ENCODE measurements around the gene NECAB2. TPM values are rescaled to one million over a fixed set of nuclear protein-coding genes. Genes with fewer than 3 reads are reported as not detected.

NECAB2 gene
- total RNA-seq, 2 experiments from 2014 or later, result not detected

DNA sequence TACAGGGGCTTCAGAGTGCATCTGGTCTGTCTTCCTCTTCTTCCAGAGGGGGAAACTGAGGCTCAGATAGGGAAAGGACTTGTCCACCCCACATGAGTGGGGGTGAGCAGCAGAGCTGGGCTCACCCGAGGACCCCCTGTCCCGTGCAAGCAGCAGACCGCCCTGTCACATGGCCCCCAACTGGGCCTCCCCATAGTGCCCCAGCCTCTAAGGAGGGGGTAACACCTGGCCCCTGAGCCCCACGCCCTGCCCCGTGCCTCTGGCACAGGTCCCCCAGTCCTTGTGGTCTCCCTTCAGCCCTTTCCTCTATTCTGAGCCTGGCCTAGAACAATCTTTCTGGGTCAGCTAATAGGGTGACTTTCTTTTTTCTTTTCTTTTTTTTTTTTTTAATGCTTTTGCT lies 6.5 kb upstream of the NECAB2 start:
- Histone ChIP-seq H3K27ac (ENCODE audit: low read depth in 1 of 2, low read length in 2 of 2) (no peak overlapping the region), H3K4me1 (ENCODE audit: insufficient read depth, low read length) (peaks cover 4% of the 10 kb centered on the region), H3K4me3 (ENCODE audit: low read length) (no peak overlapping the region), H3K9me3 (ENCODE audit: control insufficient read depth in 1 of 2, insufficient read depth in 1 of 2, low read length in 2 of 2) (peaks cover 0 to under 1% of the 10 kb centered on the region in 2 experiments), H3K36me3 (ENCODE audit: insufficient read depth, low read length) (no peaks in the 10 kb centered on the region), H3K27me3 (ENCODE audit: control insufficient read depth in 1 of 2, insufficient read depth in 2 of 2, low read length in 2 of 2) (no peaks in the 10 kb centered on the region)
- H3K4me1 Mint-ChIP-seq (ENCODE audit: low read depth), result no peaks in the 10 kb centered on the region
- H3K27ac Mint-ChIP-seq, result no peak overlapping the region
- TF ChIP-seq, protein P1, sequence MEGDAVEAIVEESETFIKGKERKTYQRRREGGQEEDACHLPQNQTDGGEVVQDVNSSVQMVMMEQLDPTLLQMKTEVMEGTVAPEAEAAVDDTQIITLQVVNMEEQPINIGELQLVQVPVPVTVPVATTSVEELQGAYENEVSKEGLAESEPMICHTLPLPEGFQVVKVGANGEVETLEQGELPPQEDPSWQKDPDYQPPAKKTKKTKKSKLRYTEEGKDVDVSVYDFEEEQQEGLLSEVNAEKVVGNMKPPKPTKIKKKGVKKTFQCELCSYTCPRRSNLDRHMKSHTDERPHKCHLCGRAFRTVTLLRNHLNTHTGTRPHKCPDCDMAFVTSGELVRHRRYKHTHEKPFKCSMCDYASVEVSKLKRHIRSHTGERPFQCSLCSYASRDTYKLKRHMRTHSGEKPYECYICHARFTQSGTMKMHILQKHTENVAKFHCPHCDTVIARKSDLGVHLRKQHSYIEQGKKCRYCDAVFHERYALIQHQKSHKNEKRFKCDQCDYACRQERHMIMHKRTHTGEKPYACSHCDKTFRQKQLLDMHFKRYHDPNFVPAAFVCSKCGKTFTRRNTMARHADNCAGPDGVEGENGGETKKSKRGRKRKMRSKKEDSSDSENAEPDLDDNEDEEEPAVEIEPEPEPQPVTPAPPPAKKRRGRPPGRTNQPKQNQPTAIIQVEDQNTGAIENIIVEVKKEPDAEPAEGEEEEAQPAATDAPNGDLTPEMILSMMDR (IDR thresholded peaks at IDR 0.05), result no peak
- ATAC-seq (ENCODE audit: poor library complexity) (no peak), DNase-seq (no peak)
- intact Hi-C loops (cut with DNase I, micrococcal nuclease), result no loop called here
- no peaks in the 10 kb centered on the region for H3K9me3 Mint-ChIP-seq
- no peaks in the 10 kb centered on the region for H3K36me3 Mint-ChIP-seq (ENCODE audit: low read depth)
- POLR2A ChIA-PET, result interaction anchor here (0.6 kb wide), 1 partner anchor 23 kb away, joined by 4 read pairs; no protein-coding TSS in a partner anchor
- CTCF ChIA-PET, result no interaction called here
- H3K27me3 Mint-ChIP-seq, result peaks cover 5% of the 10 kb centered on the region
- no peak overlapping the region for H3K4me3 Mint-ChIP-seq

DNA sequence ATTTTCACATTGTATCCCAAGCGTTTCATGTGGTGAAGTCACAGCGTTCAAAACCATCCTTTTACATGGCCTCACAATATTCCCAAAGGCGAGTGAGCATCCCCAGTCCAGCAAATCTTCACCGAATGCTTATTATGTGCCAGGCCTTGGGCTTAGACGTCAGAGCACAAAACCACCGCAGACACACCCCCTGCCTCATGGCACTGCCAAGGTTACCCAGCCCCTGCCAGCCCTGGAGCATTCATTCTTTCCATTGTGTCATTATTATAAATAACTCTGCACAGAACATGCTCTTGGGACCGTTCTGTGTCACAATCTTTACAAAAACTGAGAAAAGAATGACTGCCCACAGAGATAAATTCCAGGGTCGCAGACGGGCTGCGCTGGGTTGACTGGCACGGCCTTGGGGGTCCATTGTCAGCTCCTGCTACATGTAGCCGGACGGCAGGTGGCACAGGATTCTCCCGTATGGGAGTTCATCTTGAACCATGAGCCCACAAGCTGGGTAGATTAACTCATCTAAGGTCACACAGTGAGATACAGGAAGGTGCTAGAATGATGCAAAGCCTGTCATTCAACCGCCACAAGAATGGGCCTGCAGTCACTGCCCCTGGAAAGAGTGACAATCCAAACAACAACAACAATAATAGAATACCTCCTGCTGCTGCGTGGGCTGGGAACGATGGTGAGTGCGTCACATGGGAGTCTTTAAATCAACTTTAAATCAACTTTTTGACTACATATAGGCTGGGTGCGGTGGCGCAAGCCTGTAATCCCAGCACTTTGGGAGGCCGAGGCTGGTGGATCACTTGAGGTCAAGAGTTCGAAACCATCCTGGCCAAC lies 4.5 kb upstream of the NECAB2 start:
- ATAC-seq (ENCODE audit: poor library complexity) (no peak), DNase-seq (no peak)
- CTCF ChIA-PET, result no interaction called here
- H3K27ac ChIP-seq (ENCODE audit: low read depth in 1 of 2, low read length in 2 of 2), result no peak overlapping the region
- no peak overlapping the region for H3K27ac Mint-ChIP-seq
- H3K27me3 ChIP-seq (ENCODE audit: control insufficient read depth in 1 of 2, insufficient read depth in 2 of 2, low read length in 2 of 2), result peaks cover 0 to 5% of the 10 kb centered on the region in 2 experiments
- H3K9me3 Mint-ChIP-seq, result no peaks in the 10 kb centered on the region
- TF ChIP-seq, protein P1 (IDR thresholded peaks at IDR 0.05), result no peak
- H3K9me3 ChIP-seq (ENCODE audit: control insufficient read depth in 1 of 2, insufficient read depth in 1 of 2, low read length in 2 of 2), result no peaks in the 10 kb centered on the region
- H3K4me1 Mint-ChIP-seq (ENCODE audit: low read depth), result no peaks in the 10 kb centered on the region
- H3K4me1 ChIP-seq (ENCODE audit: insufficient read depth, low read length), result no peaks in the 10 kb centered on the region
- POLR2A ChIA-PET, result no interaction called here
- intact Hi-C loops (cut with DNase I, micrococcal nuclease), result no loop called here
- H3K36me3 ChIP-seq (ENCODE audit: insufficient read depth, low read length), result no peaks in the 10 kb centered on the region
- no peak overlapping the region for H3K4me3 ChIP-seq (ENCODE audit: low read length)
- H3K4me3 Mint-ChIP-seq, result no peak overlapping the region
- no peaks in the 10 kb centered on the region for H3K36me3 Mint-ChIP-seq (ENCODE audit: low read depth)
- H3K27me3 Mint-ChIP-seq, result peaks cover 10% of the 10 kb centered on the region

DNA sequence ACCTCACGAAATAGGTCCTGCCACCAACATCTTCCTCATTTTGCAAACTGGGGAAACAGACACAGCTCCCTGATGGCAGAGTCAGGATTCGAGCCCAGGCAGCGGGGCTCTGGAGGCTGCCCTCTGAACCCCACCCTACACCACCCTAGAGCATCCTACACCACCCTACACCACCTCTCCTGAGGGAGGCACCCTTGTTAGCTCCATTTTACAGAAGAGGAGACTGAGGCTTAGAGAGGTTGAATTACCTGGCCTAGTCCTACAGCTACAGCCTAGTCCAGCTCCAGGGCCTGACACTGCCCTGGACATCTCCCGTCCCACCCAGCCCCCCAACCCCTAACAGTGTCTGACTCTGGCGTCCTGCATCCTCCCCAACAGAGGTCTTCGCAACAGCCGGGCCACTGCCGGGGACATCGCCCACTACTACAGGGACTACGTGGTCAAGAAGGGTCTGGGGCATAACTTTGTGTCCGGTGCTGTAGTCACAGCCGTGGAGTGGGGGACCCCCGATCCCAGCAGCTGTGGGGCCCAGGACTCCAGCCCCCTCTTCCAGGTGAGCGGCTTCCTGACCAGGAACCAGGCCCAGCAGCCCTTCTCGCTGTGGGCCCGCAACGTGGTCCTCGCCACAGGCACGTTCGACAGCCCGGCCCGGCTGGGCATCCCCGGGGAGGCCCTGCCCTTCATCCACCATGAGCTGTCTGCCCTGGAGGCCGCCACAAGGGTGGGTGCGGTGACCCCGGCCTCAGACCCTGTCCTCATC lies 3.2 kb upstream of the NECAB2 start:
- ATAC-seq (ENCODE audit: poor library complexity), result no peak
- TF ChIP-seq, protein P1 (IDR thresholded peaks at IDR 0.05), result no peak
- peaks cover 17% of the 10 kb centered on the region for H3K27me3 Mint-ChIP-seq
- ChIA-PET POLR2A (no interaction called here), CTCF (interaction anchor here (0.5 kb wide), 1 partner anchor 192 kb away, joined by 3 read pairs; no protein-coding TSS in a partner anchor)
- Histone ChIP-seq H3K4me3 (ENCODE audit: low read length) (no peak overlapping the region), H3K9me3 (ENCODE audit: control insufficient read depth in 1 of 2, insufficient read depth in 1 of 2, low read length in 2 of 2) (peaks cover 0 to 6% of the 10 kb centered on the region in 2 experiments), H3K4me1 (ENCODE audit: insufficient read depth, low read length) (no peaks in the 10 kb centered on the region), H3K27me3 (ENCODE audit: control insufficient read depth in 1 of 2, insufficient read depth in 2 of 2, low read length in 2 of 2) (peaks cover 8 to 13% of the 10 kb centered on the region in 2 experiments), H3K27ac (ENCODE audit: low read depth in 1 of 2, low read length in 2 of 2) (no peak overlapping the region), H3K36me3 (ENCODE audit: insufficient read depth, low read length) (no peaks in the 10 kb centered on the region)
- no peak for DNase-seq
- H3K36me3 Mint-ChIP-seq (ENCODE audit: low read depth), result no peaks in the 10 kb centered on the region
- no peak overlapping the region for H3K27ac Mint-ChIP-seq
- H3K4me3 Mint-ChIP-seq, result no peak overlapping the region
- intact Hi-C loops (cut with DNase I, micrococcal nuclease), result no loop called here
- no peaks in the 10 kb centered on the region for H3K4me1 Mint-ChIP-seq (ENCODE audit: low read depth)
- H3K9me3 Mint-ChIP-seq, result no peaks in the 10 kb centered on the region
